ENCODE results near the gene PHLDB3. TPM values are rescaled to one million over a fixed set of nuclear protein-coding genes. Genes with fewer than 3 reads are reported as not detected.
A peak's percentile ranks its signal among the peaks of the same experiment; 100 is the strongest.
"Not testable (repeated sequence)": the region's sequence is repeated elsewhere in the genome, so short reads cannot be mapped to it uniquely, and the experiment has no call there.

PHLDB3 gene
- total and polyA plus RNA-seq, 2 donors, result 10.7 to 12.4 TPM

DNA sequence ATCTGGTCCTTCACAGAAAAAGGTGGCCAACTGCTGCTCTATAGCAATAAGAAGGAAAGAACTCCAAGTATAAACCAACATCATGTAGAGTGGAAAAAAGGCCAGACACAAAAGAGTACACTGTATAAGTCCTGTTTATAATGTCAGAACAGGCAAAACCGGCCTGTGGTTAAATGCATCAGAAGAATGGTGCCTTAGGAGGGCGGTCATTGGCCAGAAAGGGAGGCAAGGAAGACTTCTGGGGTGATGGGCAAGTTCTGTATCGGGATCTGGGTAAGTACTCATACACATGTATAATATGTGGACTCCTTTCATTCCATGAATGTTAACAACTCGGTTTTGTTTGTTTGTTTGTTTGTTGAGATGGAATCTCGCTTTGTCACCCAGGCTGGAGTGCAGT lies 18.4 kb upstream of the PHLDB3 start:
- H3K27ac ChIP-seq (ENCODE audit: low read depth), result no peak overlapping the region
- H3K36me3 ChIP-seq (ENCODE audit: insufficient read depth), result no peaks in the 10 kb centered on the region
- H3K4me1 ChIP-seq (ENCODE audit: insufficient read depth), result no peaks in the 10 kb centered on the region
- WGBS, result 79% methylated on average over 5 of the region's 5 CpGs
- H3K4me3 ChIP-seq (ENCODE audit: low read depth, low read length), result no peak overlapping the region
- no peak for DNase-seq (ENCODE audit: extremely low spot score)

DNA sequence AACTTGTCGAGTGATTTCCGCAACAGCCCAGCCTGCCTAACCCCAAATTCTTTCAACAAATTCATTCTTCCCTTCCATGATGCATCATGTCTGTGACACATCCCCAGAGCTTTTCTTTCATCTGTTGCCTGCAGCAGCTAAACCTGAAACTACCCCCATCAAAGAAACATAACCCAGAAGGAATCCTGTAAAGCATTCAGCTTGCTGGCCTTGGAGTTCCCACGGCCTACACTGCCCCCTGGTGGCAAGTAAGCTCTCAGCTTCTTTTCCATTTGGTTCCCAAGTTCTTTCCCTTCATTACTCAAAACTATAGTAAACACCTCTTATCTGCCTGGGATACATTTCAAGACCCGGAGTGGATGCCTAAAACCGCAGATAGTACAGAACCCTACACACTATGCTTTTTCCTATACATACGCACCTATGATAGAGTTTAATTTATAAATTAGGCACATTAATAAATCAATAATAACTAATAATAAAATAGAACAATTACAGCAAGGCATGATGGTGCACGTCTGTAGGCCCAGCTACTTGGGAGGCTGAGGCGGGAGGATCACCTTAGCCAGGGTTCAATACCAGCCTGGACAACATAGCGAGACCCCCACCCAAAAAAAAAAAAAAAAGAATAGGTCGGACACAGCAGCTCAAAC lies 15.0 kb upstream of the PHLDB3 start:
- WGBS, result 48% methylated on average over 10 of the region's 10 CpGs

DNA sequence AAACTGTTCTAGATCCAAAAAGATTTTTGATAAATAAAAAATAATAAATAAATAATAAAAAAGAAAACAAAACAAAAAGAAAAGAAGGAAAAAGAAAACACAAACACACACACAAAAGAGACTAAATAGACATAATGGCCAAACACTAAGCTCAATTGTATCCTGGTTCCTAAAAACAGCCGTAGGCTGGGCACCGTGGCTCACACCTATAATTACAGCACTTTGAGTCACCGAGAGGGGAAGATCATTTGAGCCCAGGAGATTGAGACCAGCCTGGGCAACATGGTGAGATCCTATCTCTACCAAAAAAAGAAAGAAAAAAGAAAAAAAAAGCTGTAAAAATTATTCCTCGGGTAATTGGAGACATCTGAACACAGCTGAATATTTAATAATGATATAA lies 13.5 kb upstream of the PHLDB3 start:
- 77% methylated on average over 4 of the region's 4 CpGs for WGBS
- no peak for DNase-seq (ENCODE audit: extremely low spot score)

More for the DNA sequence above, 15.0 kb upstream of the PHLDB3 start:
- H3K36me3 ChIP-seq (ENCODE audit: insufficient read depth), result no peaks in the 10 kb centered on the region
- no peak for DNase-seq (ENCODE audit: extremely low spot score)
- H3K4me3 ChIP-seq (ENCODE audit: low read depth, low read length), result no peak overlapping the region
- no peak overlapping the region for H3K27ac ChIP-seq (ENCODE audit: low read depth)
- H3K4me1 ChIP-seq (ENCODE audit: insufficient read depth), result no peaks in the 10 kb centered on the region

DNA sequence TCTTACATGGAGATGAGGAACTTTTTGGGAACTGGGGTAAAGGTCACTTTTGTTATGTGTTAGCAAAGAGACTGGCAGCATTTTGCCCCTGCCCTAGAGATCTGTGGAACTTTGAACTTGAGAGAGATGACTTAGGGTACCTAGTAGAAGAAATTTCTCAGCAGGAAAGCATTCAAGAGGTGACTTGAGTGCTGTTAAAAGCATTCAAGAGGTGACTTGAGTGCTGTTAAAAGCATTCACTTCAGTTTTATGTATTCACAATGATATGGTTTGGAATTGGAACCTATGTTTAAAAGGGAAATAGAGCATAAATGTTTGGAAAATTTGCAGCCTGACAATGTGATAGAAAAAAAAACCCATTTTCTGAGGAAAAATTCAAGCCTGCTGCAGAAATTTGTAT lies 7.9 kb upstream of the PHLDB3 start:
- not testable (repeated sequence) for DNase-seq (ENCODE audit: extremely low spot score); H3K27ac ChIP-seq (ENCODE audit: low read depth); H3K4me3 ChIP-seq (ENCODE audit: low read depth, low read length); H3K4me1 ChIP-seq (ENCODE audit: insufficient read depth); H3K36me3 ChIP-seq (ENCODE audit: insufficient read depth)

More for the DNA sequence above, 13.5 kb upstream of the PHLDB3 start:
- H3K27ac ChIP-seq (ENCODE audit: low read depth), result no peak overlapping the region
- H3K36me3 ChIP-seq (ENCODE audit: insufficient read depth), result no peaks in the 10 kb centered on the region
- H3K4me1 ChIP-seq (ENCODE audit: insufficient read depth), result no peaks in the 10 kb centered on the region
- no peak overlapping the region for H3K4me3 ChIP-seq (ENCODE audit: low read depth, low read length)

DNA sequence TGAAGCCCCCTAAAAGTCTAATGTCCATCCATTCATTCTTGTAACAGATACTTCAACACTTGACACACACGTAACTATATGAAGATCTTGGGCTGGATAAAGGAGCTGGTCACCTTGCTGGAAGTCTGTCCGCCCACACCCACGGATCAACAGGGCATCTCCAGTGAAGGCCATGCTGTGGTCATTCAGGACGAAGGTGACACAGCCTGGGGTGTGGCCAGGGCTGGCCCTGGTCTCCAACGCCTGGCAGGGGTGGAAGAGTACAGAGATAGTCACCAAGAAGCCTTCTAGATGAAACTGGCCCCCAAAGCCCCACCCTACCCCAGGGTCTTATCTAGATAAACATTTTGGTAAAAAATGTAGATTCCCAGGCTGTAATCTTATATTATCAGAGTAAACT lies 6.8 kb upstream of the PHLDB3 start:
- no peak overlapping the region for H3K27ac ChIP-seq (ENCODE audit: low read depth)
- H3K4me3 ChIP-seq (ENCODE audit: low read depth, low read length), result no peak overlapping the region
- no peak for DNase-seq (ENCODE audit: extremely low spot score)
- WGBS, result 95% methylated on average over 5 of the region's 5 CpGs
- H3K4me1 ChIP-seq (ENCODE audit: insufficient read depth), result no peaks in the 10 kb centered on the region
- peaks cover 5% of the 10 kb centered on the region for H3K36me3 ChIP-seq (ENCODE audit: insufficient read depth)

DNA sequence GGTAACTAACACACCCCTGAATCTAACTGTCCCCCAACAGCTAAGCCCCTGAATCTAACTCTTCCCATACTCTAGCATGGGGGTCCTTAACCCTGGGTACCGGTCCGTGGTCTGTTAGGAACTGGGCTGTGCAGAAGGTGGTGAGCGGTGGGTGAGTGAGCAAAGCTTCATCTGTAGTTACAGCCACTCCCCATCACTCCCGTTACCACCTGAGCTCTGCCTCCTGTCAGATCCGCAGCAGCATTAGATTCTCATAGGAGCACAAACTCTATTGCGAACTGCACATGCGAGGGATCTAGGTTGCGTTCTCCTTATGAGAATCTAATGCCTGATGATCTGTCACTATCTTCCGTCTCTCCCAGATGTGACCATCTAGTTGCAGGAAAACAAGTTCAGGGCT lies 6.2 kb upstream of the PHLDB3 start:
- Histone ChIP-seq H3K36me3 (ENCODE audit: insufficient read depth) (peaks cover 5% of the 10 kb centered on the region), H3K4me3 (ENCODE audit: low read depth, low read length) (no peak overlapping the region), H3K27ac (ENCODE audit: low read depth) (no peak overlapping the region), H3K4me1 (ENCODE audit: insufficient read depth) (no peaks in the 10 kb centered on the region)
- no peak for DNase-seq (ENCODE audit: extremely low spot score)
- 98% methylated on average over 9 of the region's 9 CpGs for WGBS

DNA sequence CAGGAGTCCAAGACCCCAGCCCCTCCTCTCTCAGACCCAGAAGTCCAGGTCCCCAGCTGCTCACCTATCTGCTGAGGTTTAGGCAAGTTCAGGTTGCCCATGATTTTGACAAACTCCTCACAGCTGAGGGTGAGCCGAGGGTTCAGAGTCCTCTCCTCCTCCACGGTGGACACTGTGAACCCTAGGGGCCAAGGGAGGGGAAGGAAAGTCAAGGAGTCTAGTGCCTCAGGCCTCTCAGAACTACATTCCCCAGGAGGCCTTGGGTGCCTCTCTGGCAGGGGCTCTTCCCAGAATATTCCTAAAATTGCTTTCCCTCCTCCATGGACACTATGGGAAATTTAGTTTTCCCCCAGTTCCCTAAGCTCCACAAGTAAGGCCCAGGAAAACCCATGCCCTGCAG lies 3.3 kb upstream of the PHLDB3 start:
- Histone ChIP-seq H3K27ac (ENCODE audit: low read depth) (no peak overlapping the region), H3K4me1 (ENCODE audit: insufficient read depth) (no peaks in the 10 kb centered on the region), H3K4me3 (ENCODE audit: low read depth, low read length) (no peak overlapping the region), H3K36me3 (ENCODE audit: insufficient read depth) (peaks cover 5% of the 10 kb centered on the region)
- no peak for DNase-seq (ENCODE audit: extremely low spot score)
- WGBS, result 87% methylated on average over 2 of the region's 2 CpGs

DNA sequence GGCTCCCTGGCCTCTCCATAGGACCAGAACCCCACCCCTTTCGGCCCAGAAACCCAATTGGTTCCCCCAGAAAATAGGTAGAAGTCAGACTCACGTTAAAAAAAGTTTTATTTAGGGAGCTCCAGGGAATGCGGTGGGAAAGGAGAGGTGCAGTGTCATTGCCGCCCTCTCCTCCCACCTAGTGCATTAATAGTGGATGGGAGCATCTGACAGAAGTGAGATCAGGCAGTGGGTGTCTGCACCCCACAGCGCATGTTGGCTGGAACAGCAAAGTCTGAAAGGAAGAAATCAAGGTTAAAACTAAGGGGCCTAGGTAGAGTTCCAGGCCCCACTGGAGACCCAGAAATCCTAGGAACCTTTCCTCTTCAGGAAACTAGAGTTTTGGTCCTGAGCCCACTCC lies 2.1 kb upstream of the PHLDB3 start:
- H3K4me3 ChIP-seq (ENCODE audit: low read depth, low read length), result no peak overlapping the region
- H3K27ac ChIP-seq (ENCODE audit: low read depth), result no peak overlapping the region
- no peak for DNase-seq (ENCODE audit: extremely low spot score)
- H3K4me1 ChIP-seq (ENCODE audit: insufficient read depth), result no peaks in the 10 kb centered on the region
- peaks cover 5% of the 10 kb centered on the region for H3K36me3 ChIP-seq (ENCODE audit: insufficient read depth)
- WGBS, result 92% methylated on average over 5 of the region's 5 CpGs

DNA sequence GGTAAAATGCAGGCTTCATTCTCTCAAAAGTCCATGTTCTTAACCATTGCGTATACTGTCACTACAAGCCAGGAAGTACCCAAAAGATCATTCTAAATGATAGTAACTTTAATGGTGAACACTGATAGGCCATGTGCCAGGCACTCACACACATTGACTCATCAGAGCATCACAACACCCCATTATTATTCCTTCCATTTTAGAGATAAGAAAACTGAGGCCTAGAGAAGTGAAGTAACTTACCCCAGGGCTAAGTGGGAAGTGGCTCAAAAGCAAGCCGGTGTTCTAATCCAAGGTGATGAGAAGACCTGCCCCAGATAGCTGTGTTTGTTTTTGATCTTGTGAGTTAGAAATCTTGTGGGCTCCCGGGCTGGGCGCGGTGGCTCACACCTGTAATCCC lies 1.4 kb upstream of the PHLDB3 start:
- H3K4me1 ChIP-seq (ENCODE audit: insufficient read depth), result no peaks in the 10 kb centered on the region
- no peak overlapping the region for H3K4me3 ChIP-seq (ENCODE audit: low read depth, low read length)
- WGBS, result 96% methylated on average over 5 of the region's 5 CpGs
- no peak overlapping the region for H3K27ac ChIP-seq (ENCODE audit: low read depth)
- no peak for DNase-seq (ENCODE audit: extremely low spot score)
- peaks cover 5% of the 10 kb centered on the region for H3K36me3 ChIP-seq (ENCODE audit: insufficient read depth)

DNA sequence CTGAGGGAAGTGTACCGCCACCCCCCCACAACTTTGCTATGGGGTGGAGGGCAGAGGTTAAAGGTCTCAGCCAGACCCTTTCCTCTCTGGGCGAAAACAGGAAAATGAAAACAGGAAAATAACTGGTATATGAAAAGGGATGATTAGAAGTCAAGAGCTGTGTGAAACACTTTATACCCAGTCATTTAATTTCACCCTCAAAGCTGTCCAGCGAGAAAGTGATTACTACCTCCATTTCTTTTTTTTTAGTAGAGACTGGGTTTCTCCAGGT lies 575 bp upstream of the PHLDB3 start:
- peaks cover 5% of the 10 kb centered on the region for H3K36me3 ChIP-seq (ENCODE audit: insufficient read depth)
- no peak for DNase-seq (ENCODE audit: extremely low spot score)
- H3K4me1 ChIP-seq (ENCODE audit: insufficient read depth), result no peaks in the 10 kb centered on the region
- H3K4me3 ChIP-seq (ENCODE audit: low read depth, low read length), result no peak overlapping the region
- H3K27ac ChIP-seq (ENCODE audit: low read depth), result no peak overlapping the region
- WGBS, result 88% methylated on average over 3 of the region's 3 CpGs

DNA sequence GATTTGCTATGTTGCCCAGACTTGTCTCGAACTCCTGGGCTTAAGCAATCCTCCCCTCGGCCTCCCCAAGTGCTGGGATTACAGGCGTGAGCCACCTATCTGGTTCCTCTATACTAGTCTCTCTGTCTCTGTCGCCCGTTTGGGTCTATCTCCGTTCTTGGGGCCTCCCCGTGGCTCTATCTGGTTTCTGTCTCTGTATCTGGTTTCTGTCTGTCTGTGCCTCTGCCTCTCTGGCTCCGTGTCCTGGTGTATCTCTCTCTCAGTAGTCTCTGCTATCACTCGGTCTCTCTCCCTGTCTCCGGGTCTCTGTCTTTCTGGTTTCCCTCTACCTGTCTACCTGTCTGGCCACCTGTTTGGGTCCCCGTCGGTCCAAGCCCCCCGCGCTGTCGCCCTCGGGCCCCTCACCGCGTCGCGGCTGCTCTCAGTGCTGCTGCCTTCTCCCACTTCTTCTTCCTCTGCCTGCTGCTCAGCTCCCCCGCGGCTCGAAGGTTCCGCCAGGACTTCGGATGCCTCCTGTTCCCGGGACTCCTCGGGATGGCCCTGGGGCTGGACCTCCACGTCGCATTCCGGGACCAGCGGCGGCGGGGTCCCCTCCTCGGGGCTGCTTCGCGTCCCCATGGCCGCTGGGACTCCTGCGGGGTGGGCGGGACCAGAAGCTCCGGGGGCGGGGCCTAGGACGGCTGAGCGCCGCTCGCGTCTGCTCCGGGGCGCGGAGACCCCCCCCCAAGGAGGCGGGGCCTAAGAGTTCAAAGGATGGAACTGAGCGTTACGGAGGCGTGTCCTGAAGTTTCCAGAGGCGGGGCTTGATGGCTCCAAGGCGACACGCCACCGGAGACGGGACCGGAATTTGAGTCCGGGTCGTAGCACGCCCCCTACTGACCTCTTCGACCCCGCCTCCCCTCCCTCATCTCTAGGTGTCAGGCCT lies 783 bp downstream of the PHLDB3 start:
- Histone ChIP-seq H3K27ac (ENCODE audit: low read depth) (peak overlapping the region; percentile 89), H3K4me1 (ENCODE audit: insufficient read depth) (no peaks in the 10 kb centered on the region), H3K36me3 (ENCODE audit: insufficient read depth) (peaks cover 2% of the 10 kb centered on the region), H3K4me3 (ENCODE audit: low read depth, low read length) (peak overlapping the region; percentile 62)
- WGBS, result under 1% methylated on average over 64 of the region's 64 CpGs
- DNase-seq (ENCODE audit: extremely low spot score), result peak; percentile 92

DNA sequence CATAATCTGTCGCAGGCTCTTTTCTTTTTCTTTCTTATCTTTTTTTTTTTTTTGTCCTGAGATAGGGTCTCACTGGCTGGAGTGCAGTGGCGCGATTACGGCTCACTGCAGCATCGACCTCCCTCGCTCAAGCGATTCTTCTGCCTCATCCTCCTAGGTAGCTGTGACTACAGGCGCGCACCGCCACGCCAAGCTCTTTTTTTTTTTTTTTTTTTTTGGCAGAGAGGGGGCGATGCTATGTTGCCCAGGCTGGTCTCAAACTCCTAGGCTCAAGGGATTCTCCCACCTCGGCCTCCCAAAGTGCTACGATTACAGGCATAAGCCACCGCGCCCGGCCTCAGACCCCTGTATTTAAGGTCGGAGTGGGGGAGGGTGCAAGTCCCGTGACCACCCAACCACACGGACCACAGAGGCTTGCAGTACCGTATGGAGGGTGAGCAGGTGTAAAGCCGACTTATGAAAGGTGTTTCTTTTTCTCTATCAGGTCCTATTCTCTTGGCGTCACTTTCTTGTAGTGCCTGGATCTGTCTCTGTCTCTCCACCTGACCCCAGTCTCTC lies 2.0 kb downstream of the PHLDB3 start:
- H3K4me1 ChIP-seq (ENCODE audit: insufficient read depth), result no peaks in the 10 kb centered on the region
- no peak overlapping the region for H3K27ac ChIP-seq (ENCODE audit: low read depth)
- peaks cover 2% of the 10 kb centered on the region for H3K36me3 ChIP-seq (ENCODE audit: insufficient read depth)
- H3K4me3 ChIP-seq (ENCODE audit: low read depth, low read length), result no peak overlapping the region
- no peak for DNase-seq (ENCODE audit: extremely low spot score)
- WGBS, result 82% methylated on average over 23 of the region's 23 CpGs

DNA sequence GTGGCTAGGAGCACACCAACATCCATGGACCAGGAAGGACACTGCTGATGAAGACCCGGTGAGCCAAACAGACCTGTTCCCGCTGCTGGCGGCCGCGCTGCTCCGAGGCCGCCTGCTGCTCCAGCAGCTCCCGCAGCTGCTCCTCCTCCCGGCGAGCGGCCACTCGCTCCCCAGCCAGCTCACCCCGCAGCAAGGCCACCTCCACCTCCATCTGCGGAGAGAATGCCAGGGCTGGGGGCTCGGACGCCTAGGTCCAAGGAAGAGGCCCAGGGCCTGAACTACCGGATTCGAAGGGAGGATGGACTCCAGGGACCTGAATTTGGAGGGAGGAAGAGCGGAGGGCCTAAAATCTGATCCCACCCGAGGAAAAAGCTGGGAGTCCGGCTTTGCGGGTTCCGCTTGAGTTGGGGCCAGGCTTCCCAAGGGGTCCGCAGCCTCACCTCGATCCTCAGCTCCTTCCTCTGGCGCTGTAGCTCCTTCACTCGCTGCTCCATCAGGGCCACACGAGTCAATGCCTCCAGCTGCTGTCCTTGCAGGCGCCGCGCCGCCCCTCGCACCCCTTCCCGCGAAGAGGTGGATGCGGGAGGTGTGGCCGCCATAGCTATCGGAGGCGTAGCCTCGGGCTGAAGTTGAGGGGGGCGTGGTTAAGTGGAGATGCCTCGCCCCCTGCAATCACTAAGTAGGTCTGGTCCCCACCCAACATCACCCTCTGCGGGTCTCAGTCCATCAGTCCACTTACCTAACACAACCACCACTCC lies 2.7 kb downstream of the PHLDB3 start:
- Histone ChIP-seq H3K4me3 (ENCODE audit: low read depth, low read length) (no peak overlapping the region), H3K27ac (ENCODE audit: low read depth) (no peak overlapping the region), H3K36me3 (ENCODE audit: insufficient read depth) (peaks cover 5% of the 10 kb centered on the region), H3K4me1 (ENCODE audit: insufficient read depth) (no peaks in the 10 kb centered on the region)
- no peak for DNase-seq (ENCODE audit: extremely low spot score)
- WGBS, result 63% methylated on average over 43 of the region's 43 CpGs
